Activated CD4-positive, alpha-beta memory T cell treated with anti-CD3 and anti-CD28 coated beads, Interleukin-2, amount 10 ng/mL, durations not matched to agents 7 days and 5 days (primary cell): Measurements from ENCODE around the gene PLA2G4B. TPM values are rescaled to one million over a fixed set of nuclear protein-coding genes. Genes with fewer than 3 reads are reported as not detected.

ENCODE experiments used
- CTCF ChIA-PET: fragments of 350-600 bp; sonication (Branson Sonifier 250); formaldehyde crosslinking; loops from one replicate; lab custom pipeline; 2021; ENCODE audit warnings: antibody characterized with exemption, inconsistent platforms; lab: Charles Lee
- POLR2A ChIA-PET: fragments of 350-600 bp; sonication (Branson Sonifier 250); formaldehyde crosslinking; loops from one replicate; lab custom pipeline; 2021; ENCODE audit warnings: antibody characterized with exemption; lab: Charles Lee
- DNase-seq: peaks from one replicate; pipeline ENCODE4 v3.0.0-alpha.2; 2020
- H3K27ac Mint-ChIP-seq: one replicate; pipeline ENCODE4 v1.8.0; 2021; ENCODE audit warnings: mild to moderate bottlenecking, mixed read lengths
- H3K27me3 Mint-ChIP-seq: one replicate; pipeline ENCODE4 v1.8.0; 2021; ENCODE audit warnings: mixed read lengths
- H3K36me3 Mint-ChIP-seq: one replicate; pipeline ENCODE4 v1.8.0; 2021; ENCODE audit warnings: low read depth, mixed read lengths
- H3K4me1 Mint-ChIP-seq: one replicate; pipeline ENCODE4 v1.8.0; 2021; ENCODE audit warnings: mixed read lengths
- H3K4me3 Mint-ChIP-seq: one replicate; pipeline ENCODE4 v1.8.0; 2021; ENCODE audit warnings: mild to moderate bottlenecking, mixed read lengths
- H3K9me3 Mint-ChIP-seq: one replicate; pipeline ENCODE4 v1.8.0; 2021; ENCODE audit warnings: mixed read lengths
- total RNA-seq, 2 experiments: library from RNA; stranded (reverse); gene quantifications; one replicate each; pipeline ENCODE4 v1.2.3, GENCODE V29; 2021

PLA2G4B gene
- total RNA-seq, 2 experiments from 2014 or later, result 6.0 to 6.8 TPM

- CTCF ChIA-PET, result interaction anchor here (0.7 to 6.9 kb wide), 24 partner anchors 8 to 345 kb away, joined by 3 to 270 read pairs (median 6); partner anchors contain the start of gene MAPKBP1
- Mint-ChIP-seq H3K4me3 (peak overlapping the region; percentile 21), H3K27me3 (no peaks in the 10 kb centered on the region), H3K4me1 (peaks cover 42% of the 10 kb centered on the region), H3K9me3 (no peaks in the 10 kb centered on the region), H3K27ac (peak overlapping the region; percentile 47), H3K36me3 (peaks cover 4% of the 10 kb centered on the region)
- no peak for DNase-seq
- POLR2A ChIA-PET, result interaction anchor here (0.6 to 5.5 kb wide), 9 partner anchors 9 to 209 kb away, joined by 3 to 59 read pairs (median 3); partner anchors contain the start of gene MAPKBP1
Observed at GRCh38 chr15:41810651-41811431, 27.8 kb upstream of the PLA2G4B start.

GRCh38 chr15:41811432-41812195 is 27.0 kb upstream of the PLA2G4B start:
- H3K4me1 Mint-ChIP-seq, result peaks cover 42% of the 10 kb centered on the region
- CTCF ChIA-PET, result interaction anchor here (0.7 to 6.9 kb wide), 25 partner anchors 9 to 346 kb away, joined by 3 to 270 read pairs (median 6); partner anchors contain the start of gene MAPKBP1
- H3K27ac Mint-ChIP-seq, result peak overlapping the region; percentile 47

GRCh38 chr15:41812820-41813375 is 25.7 kb upstream of the PLA2G4B start:
- H3K4me3 Mint-ChIP-seq, result no peak overlapping the region
- H3K9me3 Mint-ChIP-seq, result no peaks in the 10 kb centered on the region
- no peaks in the 10 kb centered on the region for H3K27me3 Mint-ChIP-seq
- ChIA-PET CTCF (interaction anchor here (0.9 to 6.9 kb wide), 11 partner anchors 9 to 255 kb away, joined by 3 to 270 read pairs (median 10); partner anchors contain the start of gene MAPKBP1), POLR2A (interaction anchor here (5.5 kb wide), 1 partner anchor 38 kb away, joined by 59 read pairs; the partner anchor contains the start of gene MAPKBP1)
- no peak overlapping the region for H3K27ac Mint-ChIP-seq
- DNase-seq, result no peak
- H3K4me1 Mint-ChIP-seq, result peaks cover 42% of the 10 kb centered on the region
- H3K36me3 Mint-ChIP-seq, result peaks cover 13% of the 10 kb centered on the region

More at GRCh38 chr15:41811432-41812195, 27.0 kb upstream of the PLA2G4B start:
- Mint-ChIP-seq H3K9me3 (no peaks in the 10 kb centered on the region), H3K27me3 (no peaks in the 10 kb centered on the region), H3K36me3 (peaks cover 8% of the 10 kb centered on the region), H3K4me3 (no peak overlapping the region)
- peak; percentile 78 for DNase-seq
- POLR2A ChIA-PET, result interaction anchor here (0.6 to 5.5 kb wide), 10 partner anchors 15 to 210 kb away, joined by 3 to 59 read pairs (median 4); partner anchors contain the start of genes MAPKBP1 and MGA

- Mint-ChIP-seq H3K4me3 (no peak overlapping the region), H3K36me3 (peaks cover 17% of the 10 kb centered on the region), H3K9me3 (no peaks in the 10 kb centered on the region), H3K27ac (no peak overlapping the region), H3K27me3 (no peaks in the 10 kb centered on the region), H3K4me1 (peaks cover 42% of the 10 kb centered on the region)
- no peak for DNase-seq
- ChIA-PET CTCF (interaction anchor here (0.9 to 6.9 kb wide), 4 partner anchors 10 to 81 kb away, joined by 3 to 270 read pairs (median 24); partner anchors contain the start of gene MAPKBP1), POLR2A (interaction anchor here (5.5 kb wide), 1 partner anchor 38 kb away, joined by 59 read pairs; the partner anchor contains the start of gene MAPKBP1)
Observed at GRCh38 chr15:41813426-41813825, 25.2 kb upstream of the PLA2G4B start.

- no peak overlapping the region for H3K4me3 Mint-ChIP-seq
- no peaks in the 10 kb centered on the region for H3K27me3 Mint-ChIP-seq
- ChIA-PET CTCF (interaction anchor here (6.9 kb wide), 1 partner anchor 39 kb away, joined by 270 read pairs; the partner anchor contains the start of gene MAPKBP1), POLR2A (no interaction called here)
- H3K9me3 Mint-ChIP-seq, result no peaks in the 10 kb centered on the region
- DNase-seq, result no peak
- peaks cover 39% of the 10 kb centered on the region for H3K4me1 Mint-ChIP-seq
- H3K36me3 Mint-ChIP-seq, result peaks cover 25% of the 10 kb centered on the region
- H3K27ac Mint-ChIP-seq, result no peak overlapping the region
Observed at GRCh38 chr15:41814534-41814933, 24.1 kb upstream of the PLA2G4B start.

GRCh38 chr15:41816788-41817187 is 21.9 kb upstream of the PLA2G4B start:
- POLR2A ChIA-PET, result no interaction called here
- peaks cover 18% of the 10 kb centered on the region for H3K4me1 Mint-ChIP-seq
- no peaks in the 10 kb centered on the region for H3K9me3 Mint-ChIP-seq
- H3K27me3 Mint-ChIP-seq, result no peaks in the 10 kb centered on the region
- CTCF ChIA-PET, result interaction anchor here (2.5 kb wide), 1 partner anchor 43 kb away, joined by 9 read pairs; the partner anchor contains the start of gene MAPKBP1
- H3K4me3 Mint-ChIP-seq, result no peak overlapping the region
- no peak for DNase-seq
- no peak overlapping the region for H3K27ac Mint-ChIP-seq
- peaks cover 28% of the 10 kb centered on the region for H3K36me3 Mint-ChIP-seq

- Mint-ChIP-seq H3K9me3 (no peaks in the 10 kb centered on the region), H3K36me3 (peaks cover 28% of the 10 kb centered on the region), H3K4me3 (no peak overlapping the region), H3K4me1 (peaks cover 12% of the 10 kb centered on the region), H3K27me3 (no peaks in the 10 kb centered on the region), H3K27ac (no peak overlapping the region)
- ChIA-PET CTCF (interaction anchor here (2.5 kb wide), 1 partner anchor 44 kb away, joined by 9 read pairs; the partner anchor contains the start of gene MAPKBP1), POLR2A (no interaction called here)
- DNase-seq, result no peak
Observed at GRCh38 chr15:41817327-41817726, 21.3 kb upstream of the PLA2G4B start.

GRCh38 chr15:41817781-41818180 is 20.9 kb upstream of the PLA2G4B start:
- Mint-ChIP-seq H3K27me3 (no peaks in the 10 kb centered on the region), H3K36me3 (peaks cover 30% of the 10 kb centered on the region), H3K4me3 (no peak overlapping the region), H3K4me1 (peaks cover 8% of the 10 kb centered on the region), H3K27ac (no peak overlapping the region), H3K9me3 (no peaks in the 10 kb centered on the region)
- ChIA-PET CTCF (interaction anchor here (2.5 kb wide), 1 partner anchor 44 kb away, joined by 9 read pairs; the partner anchor contains the start of gene MAPKBP1), POLR2A (no interaction called here)
- DNase-seq, result no peak

- ChIA-PET CTCF (interaction anchor here (1.7 kb wide), 1 partner anchor 46 kb away, joined by 7 read pairs; the partner anchor contains the start of gene MAPKBP1), POLR2A (interaction anchor here (0.9 kb wide), 1 partner anchor 9 kb away, joined by 3 read pairs; no protein-coding TSS in a partner anchor)
- no peaks in the 10 kb centered on the region for H3K27me3 Mint-ChIP-seq
- H3K27ac Mint-ChIP-seq, result no peak overlapping the region
- H3K4me3 Mint-ChIP-seq, result no peak overlapping the region
- no peaks in the 10 kb centered on the region for H3K9me3 Mint-ChIP-seq
- no peak for DNase-seq
- H3K36me3 Mint-ChIP-seq, result peaks cover 32% of the 10 kb centered on the region
- H3K4me1 Mint-ChIP-seq, result no peaks in the 10 kb centered on the region
Observed at GRCh38 chr15:41819455-41820050, 19.1 kb upstream of the PLA2G4B start.

- Mint-ChIP-seq H3K4me1 (no peaks in the 10 kb centered on the region), H3K4me3 (no peak overlapping the region), H3K27ac (no peak overlapping the region), H3K9me3 (no peaks in the 10 kb centered on the region), H3K27me3 (no peaks in the 10 kb centered on the region), H3K36me3 (peaks cover 41% of the 10 kb centered on the region)
- POLR2A ChIA-PET, result interaction anchor here (0.8 kb wide), 1 partner anchor 44 kb away, joined by 3 read pairs; no protein-coding TSS in a partner anchor
- CTCF ChIA-PET, result interaction anchor here (0.9 to 1.7 kb wide), 4 partner anchors 9 to 47 kb away, joined by 4 to 7 read pairs (median 5); partner anchors contain the start of gene MAPKBP1
- no peak for DNase-seq
Observed at GRCh38 chr15:41820791-41821423, 17.7 kb upstream of the PLA2G4B start.

- Mint-ChIP-seq H3K4me3 (no peak overlapping the region), H3K4me1 (peaks cover 5% of the 10 kb centered on the region), H3K9me3 (no peaks in the 10 kb centered on the region), H3K27ac (no peak overlapping the region), H3K36me3 (peaks cover 34% of the 10 kb centered on the region), H3K27me3 (no peaks in the 10 kb centered on the region)
- ChIA-PET POLR2A (interaction anchor here (0.9 kb wide), 1 partner anchor 24 kb away, joined by 3 read pairs; no protein-coding TSS in a partner anchor), CTCF (interaction anchor here (1.2 kb wide), 1 partner anchor 48 kb away, joined by 5 read pairs; the partner anchor contains the start of gene MAPKBP1)
- no peak for DNase-seq
Observed at GRCh38 chr15:41821831-41822230, 16.8 kb upstream of the PLA2G4B start.
